SK-N-SH (cell line): ENCODE data around the gene LAGE3. TPM values are rescaled to one million over a fixed set of nuclear protein-coding genes. Genes with fewer than 3 reads are reported as not detected.

Source experiments
- CTCF ChIA-PET: fragments of 300-600, 350-600 bp; formaldehyde crosslinking; extraction: SDS; loops from one replicate; lab custom pipeline; 2021; lab: Yijun Ruan, JAX
- POLR2A ChIA-PET: fragments of 350-600 bp; sonication (Branson Sonifier 250); formaldehyde crosslinking; extraction: SDS; loops from one replicate; lab custom pipeline; 2020; ENCODE audit warnings: antibody characterized with exemption, inconsistent platforms; lab: Yijun Ruan, JAX
- DNase-seq: peaks from one replicate; pipeline ENCODE4 v3.0.0; 2012
- H2AFZ ChIP-seq: fragments of 200-600 bp; sonication (generic); 2 replicates; pipeline ENCODE4 v1.8.1; 2016; ENCODE audit warnings: antibody characterized with exemption, mild to moderate bottlenecking, low read depth
- H3F3A ChIP-seq: fragments of 200-600 bp; sonication (generic); replicated peaks from 2 replicates; pipeline ENCODE3; 2016; ENCODE audit warnings: antibody characterized with exemption, mild to moderate bottlenecking; ENCODE audit not compliant: insufficient read depth
- H3K27ac ChIP-seq, 2 experiments: fragments of 200-500 bp in 1 of 2; fragments of 200-600 bp in 1 of 2; sonication (Bioruptor generic) in 1 of 2; sonication (generic), shearing (Covaris generic) in 1 of 2; 2 replicates each; pipeline versions ENCODE4 v1.5.1 to v1.6.1; 2014 to 2016; ENCODE audit warnings: low read depth in 2 of 2, inconsistent platforms in 1 of 2, low read length in 1 of 2, mild to moderate bottlenecking in 1 of 2, mixed read lengths in 1 of 2
- H3K27me3 ChIP-seq: fragments of 200-600 bp; sonication (generic), shearing (Covaris generic); 2 replicates; pipeline ENCODE4 v1.6.1; 2016; ENCODE audit warnings: mixed run types; ENCODE audit not compliant: insufficient read depth
- H3K36me3 ChIP-seq, 2 experiments: fragments of 200-500 bp in 1 of 2; fragments of 200-600 bp in 1 of 2; sonication (Bioruptor generic) in 1 of 2; sonication (generic) in 1 of 2; replicated peaks in 1 of 2; 2 replicates each; pipeline versions ENCODE3 to v1.5.1; 2014 to 2016; ENCODE audit warnings: low read length in 1 of 2, mild to moderate bottlenecking in 1 of 2; ENCODE audit not compliant: insufficient read depth in 2 of 2, control insufficient read depth in 1 of 2
- H3K4me1 ChIP-seq, 2 experiments: fragments of 200-500 bp in 1 of 2; fragments of 200-600 bp in 1 of 2; sonication (Bioruptor generic) in 1 of 2; sonication (generic), shearing (Covaris generic) in 1 of 2; 2 replicates each; pipeline versions ENCODE4 v1.5.1 to v1.6.1; 2014 to 2016; ENCODE audit warnings: low read depth in 1 of 2, low read length in 1 of 2, mixed run types in 1 of 2; ENCODE audit not compliant: insufficient read depth in 2 of 2, control insufficient read depth in 1 of 2
- H3K4me2 ChIP-seq: fragments of 200-600 bp; sonication (generic), shearing (Covaris generic); 2 replicates; pipeline ENCODE4 v1.6.1; 2017; ENCODE audit warnings: mixed run types
- H3K4me3 ChIP-seq, 2 experiments: fragments of 200-500 bp in 1 of 2; fragments of 200-600 bp in 1 of 2; sonication (Bioruptor generic) in 1 of 2; sonication (generic), shearing (Covaris generic) in 1 of 2; 2 replicates each; pipeline versions ENCODE4 v1.5.1 to v1.8.1; 2014 to 2016; ENCODE audit warnings: low read depth in 2 of 2, inconsistent platforms in 1 of 2, low read length in 1 of 2, mild to moderate bottlenecking in 1 of 2, mixed read lengths in 1 of 2, moderate library complexity in 1 of 2
- H3K79me2 ChIP-seq: fragments of 200-600 bp; sonication (generic); 2 replicates; pipeline ENCODE4 v1.8.1; 2017; ENCODE audit warnings: mild to moderate bottlenecking; ENCODE audit not compliant: insufficient read depth
- H3K9ac ChIP-seq: fragments of 200-600 bp; sonication (generic); 2 replicates; pipeline ENCODE4 v1.6.1; 2017; ENCODE audit warnings: mixed run types
- H3K9me2 ChIP-seq: fragments of 200-600 bp; sonication (generic); 2 replicates; pipeline ENCODE4 v1.6.1; 2017; ENCODE audit warnings: mixed run types
- H3K9me3 ChIP-seq: fragments of 200-600 bp; sonication (generic); 2 replicates; pipeline ENCODE4 v1.6.1; 2017; ENCODE audit warnings: mixed run types, mild to moderate bottlenecking, moderate library complexity
- H4K20me1 ChIP-seq: fragments of 200-600 bp; sonication (generic); 2 replicates; pipeline ENCODE4 v1.6.1; 2017; ENCODE audit warnings: mild to moderate bottlenecking, mixed run types; ENCODE audit not compliant: insufficient read depth
- CHD2 ChIP-seq: fragments of 150-350 bp; IDR thresholded peaks from 2 replicates; pipeline ENCODE4 v1.6.1; 2018; ENCODE audit warnings: low read length; ENCODE audit not compliant: partially characterized antibody
- EP300 ChIP-seq, 2 experiments: IDR thresholded peaks; 2 replicates each; pipeline versions ENCODE4 v1.4.0 to v1.6.1; 2012; ENCODE audit warnings: borderline replicate concordance in 1 of 2, low read depth in 1 of 2, low read length in 1 of 2
- FOSL2 ChIP-seq: IDR thresholded peaks from 2 replicates; pipeline ENCODE4 v1.4.0; 2012; ENCODE audit warnings: low read depth, mild to moderate bottlenecking, moderate library complexity, borderline replicate concordance
- FOXJ3 ChIP-seq: sonication (generic); formaldehyde crosslinking; IDR thresholded peaks from 2 replicates; pipeline ENCODE4 v1.5.1; 2020; ENCODE audit warnings: mild to moderate bottlenecking, missing genetic modification reagents
- MXI1 ChIP-seq: IDR thresholded peaks from 2 replicates; pipeline ENCODE4 v1.6.1; 2012; ENCODE audit warnings: mild to moderate bottlenecking, low read depth, low read length, improper control_type of control experiment
- POLR2AphosphoS5 ChIP-seq: IDR thresholded peaks from 2 replicates; pipeline ENCODE4 v1.6.1; 2012; ENCODE audit warnings: low read depth, low read length
- RCOR1 ChIP-seq: fragments of 150-350 bp; IDR thresholded peaks from 2 replicates; pipeline ENCODE4 v1.6.1; 2017; ENCODE audit warnings: antibody characterized with exemption, low read length
- SMC3 ChIP-seq: IDR thresholded peaks from 2 replicates; pipeline ENCODE4 v1.6.1; 2012; ENCODE audit warnings: low read depth, low read length, improper control_type of control experiment
- TCF12 ChIP-seq: IDR thresholded peaks from 2 replicates; pipeline ENCODE4 v1.4.0; 2012
- YY1 ChIP-seq: IDR thresholded peaks from 2 replicates; pipeline ENCODE4 v1.4.0; 2012; ENCODE audit warnings: low read depth, mild to moderate bottlenecking
- WGBS: methylation state at CpG from one replicate; pipeline ENCODE4 v1.1.6; 2017; ENCODE audit warnings: low lambda C conversion rate; 5-methylcytosine and 5-hydroxymethylcytosine counted together
- polyA plus RNA-seq, 3 experiments: library from polyadenylated mRNA; depleted of rRNA; stranded (reverse); fragments of >200 nt; gene quantifications; 2 replicates each; pipeline ENCODE4 v1.2.3, GENCODE V29; 2012
- TF ChIP-seq, protein P1 (sequence below): fragments of 200-600 bp; sonication (generic); IDR thresholded peaks from 2 replicates; pipeline ENCODE4 v1.6.1; 2017; ENCODE audit warnings: antibody characterized with exemption, mild to moderate bottlenecking, moderate library complexity
- TF ChIP-seq, protein P2 (sequence below): IDR thresholded peaks from 2 replicates; pipeline ENCODE4 v1.4.0; 2012; ENCODE audit warnings: low read depth, borderline replicate concordance

Gene LAGE3
- polyA plus RNA-seq, 1 of the 3 experiments (the other 2 are of a cell fraction), result 37.2 TPM

DNA sequence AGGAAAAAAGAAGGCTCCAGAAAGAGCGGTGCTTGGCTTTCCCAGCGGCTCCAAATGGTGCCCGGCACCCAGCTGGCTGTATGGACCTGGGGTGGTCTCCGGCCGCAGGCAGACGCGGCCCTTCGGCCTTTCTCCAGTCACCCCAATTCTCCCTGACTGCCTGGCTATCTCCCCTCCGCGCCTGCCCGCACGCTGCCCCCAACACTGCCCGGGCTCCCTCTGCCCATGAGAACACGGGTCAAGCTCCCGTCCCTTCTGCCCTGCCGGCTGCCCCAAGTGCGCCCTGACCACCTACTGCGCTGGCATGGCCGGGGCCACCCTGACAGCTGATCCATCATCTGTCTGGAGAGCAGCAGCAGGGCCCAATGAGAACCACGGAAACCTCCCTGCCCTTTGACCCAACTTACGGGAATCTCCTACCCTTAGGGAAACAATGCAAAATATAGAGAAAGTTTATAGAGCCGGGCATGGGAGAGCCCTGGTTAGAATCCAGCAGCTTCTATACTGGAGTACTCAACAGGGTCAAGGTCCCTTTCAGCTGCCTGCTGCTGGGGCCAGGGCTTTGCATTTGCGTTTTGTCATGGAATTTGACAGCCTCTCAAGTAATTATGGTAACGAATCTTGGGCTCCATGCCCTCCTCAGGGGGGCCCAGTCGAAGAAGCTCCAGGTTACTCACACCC, 38.2 kb upstream of the LAGE3 start:
- Histone ChIP-seq H3K27me3 (peaks cover 6% of the 10 kb centered on the region; the same call in 1 of the 2 replicates), H3K9me2 (no peaks in the 10 kb centered on the region), H4K20me1 (no peaks in the 10 kb centered on the region), H3K9me3 (no peaks in the 10 kb centered on the region), H3K27ac (0 out of 4 replicates have a peak overlapping the region, but pooled peaks of 1 of the 2 experiments have one; percentile 49), H2AFZ (no peak overlapping the region), H3K4me1 (peaks cover 0 to 6% of the 10 kb centered on the region in 2 experiments; a peak in 1 of 4 replicates), H3K4me3 (no peak overlapping the region), H3K4me2 (no peak overlapping the region; the same call in 1 of the 2 replicates), H3F3A (no peaks in the 10 kb centered on the region), H3K79me2 (peaks cover 6% of the 10 kb centered on the region), H3K36me3 (no peaks in the 10 kb centered on the region), H3K9ac (no peak overlapping the region)
- ChIA-PET POLR2A (interaction anchor here (1.9 kb wide), 1 partner anchor 10 kb away, joined by 5 read pairs; no protein-coding TSS in a partner anchor), CTCF (interaction anchor here (0.6 to 3.0 kb wide), 3 partner anchors 10 to 25 kb away, joined by 3 to 14 read pairs (median 4); no protein-coding TSS in a partner anchor)
- whole genome bisulfite sequencing, result 74% methylated on average over 18 of the region's 25 CpGs
- no peak for TF ChIP-seq POLR2AphosphoS5
- no peak for TF ChIP-seq YY1
- TF ChIP-seq TCF12, result no peak
- TF ChIP-seq, protein P1, sequence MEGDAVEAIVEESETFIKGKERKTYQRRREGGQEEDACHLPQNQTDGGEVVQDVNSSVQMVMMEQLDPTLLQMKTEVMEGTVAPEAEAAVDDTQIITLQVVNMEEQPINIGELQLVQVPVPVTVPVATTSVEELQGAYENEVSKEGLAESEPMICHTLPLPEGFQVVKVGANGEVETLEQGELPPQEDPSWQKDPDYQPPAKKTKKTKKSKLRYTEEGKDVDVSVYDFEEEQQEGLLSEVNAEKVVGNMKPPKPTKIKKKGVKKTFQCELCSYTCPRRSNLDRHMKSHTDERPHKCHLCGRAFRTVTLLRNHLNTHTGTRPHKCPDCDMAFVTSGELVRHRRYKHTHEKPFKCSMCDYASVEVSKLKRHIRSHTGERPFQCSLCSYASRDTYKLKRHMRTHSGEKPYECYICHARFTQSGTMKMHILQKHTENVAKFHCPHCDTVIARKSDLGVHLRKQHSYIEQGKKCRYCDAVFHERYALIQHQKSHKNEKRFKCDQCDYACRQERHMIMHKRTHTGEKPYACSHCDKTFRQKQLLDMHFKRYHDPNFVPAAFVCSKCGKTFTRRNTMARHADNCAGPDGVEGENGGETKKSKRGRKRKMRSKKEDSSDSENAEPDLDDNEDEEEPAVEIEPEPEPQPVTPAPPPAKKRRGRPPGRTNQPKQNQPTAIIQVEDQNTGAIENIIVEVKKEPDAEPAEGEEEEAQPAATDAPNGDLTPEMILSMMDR, result no peak
- TF ChIP-seq FOXJ3 (CRISPR knock-in tag), result no peak
- TF ChIP-seq RCOR1, result no peak
- no peak for TF ChIP-seq MXI1
- TF ChIP-seq SMC3, result no peak
- TF ChIP-seq CHD2, result no peak
- TF ChIP-seq EP300 (IDR thresholded peaks at IDR 0.05; ENCODE audit: borderline replicate concordance in 1 of 2, low read depth in 1 of 2, low read length in 1 of 2), result no peak
- no peak for TF ChIP-seq FOSL2
- TF ChIP-seq, protein P2, sequence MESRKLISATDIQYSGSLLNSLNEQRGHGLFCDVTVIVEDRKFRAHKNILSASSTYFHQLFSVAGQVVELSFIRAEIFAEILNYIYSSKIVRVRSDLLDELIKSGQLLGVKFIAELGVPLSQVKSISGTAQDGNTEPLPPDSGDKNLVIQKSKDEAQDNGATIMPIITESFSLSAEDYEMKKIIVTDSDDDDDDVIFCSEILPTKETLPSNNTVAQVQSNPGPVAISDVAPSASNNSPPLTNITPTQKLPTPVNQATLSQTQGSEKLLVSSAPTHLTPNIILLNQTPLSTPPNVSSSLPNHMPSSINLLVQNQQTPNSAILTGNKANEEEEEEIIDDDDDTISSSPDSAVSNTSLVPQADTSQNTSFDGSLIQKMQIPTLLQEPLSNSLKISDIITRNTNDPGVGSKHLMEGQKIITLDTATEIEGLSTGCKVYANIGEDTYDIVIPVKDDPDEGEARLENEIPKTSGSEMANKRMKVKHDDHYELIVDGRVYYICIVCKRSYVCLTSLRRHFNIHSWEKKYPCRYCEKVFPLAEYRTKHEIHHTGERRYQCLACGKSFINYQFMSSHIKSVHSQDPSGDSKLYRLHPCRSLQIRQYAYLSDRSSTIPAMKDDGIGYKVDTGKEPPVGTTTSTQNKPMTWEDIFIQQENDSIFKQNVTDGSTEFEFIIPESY, result no peak
- no peak for DNase-seq
